ENCODE results near the gene ATG10.
"Not testable (repeated sequence)": the region's sequence is repeated elsewhere in the genome, so short reads cannot be mapped to it uniquely, and the experiment has no call there.

Gene ATG10

DNA sequence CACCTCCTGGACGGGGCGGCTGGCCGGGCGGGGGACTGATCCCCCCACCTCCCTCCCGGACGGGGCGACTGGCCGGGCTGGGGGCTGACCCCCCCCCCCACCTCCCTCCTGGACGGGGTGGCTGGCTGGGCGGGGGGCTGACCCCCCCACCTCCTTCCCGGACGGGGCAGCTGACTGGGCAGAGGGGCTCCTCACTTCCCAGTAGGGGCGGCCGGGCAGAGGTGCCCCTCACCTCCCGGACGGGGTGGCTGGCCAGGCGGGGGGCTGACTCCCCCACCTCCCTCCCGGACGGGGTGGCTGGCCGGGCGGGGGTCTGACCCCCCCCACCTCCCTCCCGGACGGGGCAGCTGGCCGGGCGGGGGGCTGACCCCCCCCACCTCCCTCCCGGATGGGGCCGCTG, 11.3 kb downstream of the ATG10 start:
- not testable (repeated sequence) for DNase-seq

DNA sequence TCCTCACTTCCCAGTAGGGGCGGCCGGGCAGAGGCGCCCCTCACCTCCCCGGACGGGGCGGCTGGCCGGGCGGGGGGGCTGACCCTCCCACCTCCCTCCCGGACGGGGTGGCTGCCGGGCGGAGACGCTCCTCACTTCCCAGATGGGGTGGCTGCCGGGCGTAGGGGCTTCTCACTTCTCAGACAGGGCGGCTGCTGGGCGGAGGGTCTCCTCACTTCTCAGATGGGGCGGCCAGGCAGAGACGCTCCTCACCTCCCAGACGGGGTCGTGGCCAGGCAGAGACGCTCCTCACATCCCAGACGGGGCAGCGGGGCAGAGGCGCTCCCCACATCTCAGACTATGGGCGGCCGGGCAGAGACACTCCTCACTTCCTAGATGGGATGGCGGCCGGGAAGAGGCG, 11.7 kb downstream of the ATG10 start:
- DNase-seq = not testable (repeated sequence)

DNA sequence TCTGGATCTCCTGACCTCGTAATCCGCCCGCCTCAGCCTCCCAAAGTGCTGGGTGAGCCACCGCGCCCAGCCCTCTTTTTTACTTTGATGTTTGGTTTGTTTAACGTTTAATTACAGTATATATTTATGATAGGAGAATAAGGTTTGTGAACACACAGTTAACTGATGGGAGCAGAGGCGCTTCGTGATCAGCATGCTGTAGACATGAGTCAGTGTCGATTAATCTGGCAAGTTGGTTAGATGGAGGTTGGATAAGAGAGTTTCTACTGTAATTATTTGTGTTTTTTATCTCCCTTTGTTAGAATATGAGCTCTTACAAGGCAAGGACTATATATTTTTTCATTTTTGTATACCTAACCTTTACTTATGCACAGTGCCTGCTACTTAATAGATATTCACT, 14.3 kb downstream of the ATG10 start:
- DNase-seq = no peak

DNA sequence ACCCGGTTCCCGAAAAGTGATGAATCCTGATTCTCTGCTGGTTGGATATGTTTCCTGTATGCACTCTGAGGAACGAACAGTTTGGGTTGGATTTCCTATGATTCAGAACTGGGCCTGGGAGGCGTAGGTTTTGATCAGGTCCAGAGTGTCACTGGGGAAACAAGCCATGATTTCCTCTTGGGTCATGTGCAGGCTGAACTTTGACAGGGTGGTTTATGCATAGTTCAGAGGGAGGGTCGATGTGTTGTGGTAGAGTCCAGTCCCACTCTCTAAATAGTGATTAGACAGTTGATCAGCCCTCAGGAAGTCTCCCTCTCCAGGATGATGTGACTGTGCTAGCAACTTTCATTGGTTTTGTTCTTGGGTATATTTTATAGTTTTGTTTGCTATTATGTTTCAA, 17.4 kb downstream of the ATG10 start:
- DNase-seq = no peak

DNA sequence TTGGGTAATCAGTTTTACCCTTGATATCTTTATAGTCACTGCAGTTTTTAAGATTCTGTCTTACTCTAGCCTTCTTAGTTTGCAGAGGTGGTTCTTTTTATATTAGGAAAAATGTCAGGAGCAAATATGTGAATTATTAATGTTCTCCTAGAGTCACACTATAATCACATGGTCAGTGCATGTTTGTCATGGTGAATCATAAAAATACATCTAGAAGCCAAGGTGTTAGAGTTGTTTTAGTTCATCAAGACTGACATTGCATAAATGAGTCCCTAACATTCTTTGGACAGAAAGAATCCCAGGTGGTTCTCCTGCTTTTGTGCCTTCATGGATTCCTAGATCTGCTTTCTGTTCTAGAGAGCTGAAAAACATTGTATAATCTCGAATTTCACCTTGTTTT, 22.9 kb downstream of the ATG10 start:
- DNase-seq = no peak

- DNase-seq = no peak
Measured at GRCh38 chr5:81995407-81995806, 23.6 kb downstream of the ATG10 start.

DNA sequence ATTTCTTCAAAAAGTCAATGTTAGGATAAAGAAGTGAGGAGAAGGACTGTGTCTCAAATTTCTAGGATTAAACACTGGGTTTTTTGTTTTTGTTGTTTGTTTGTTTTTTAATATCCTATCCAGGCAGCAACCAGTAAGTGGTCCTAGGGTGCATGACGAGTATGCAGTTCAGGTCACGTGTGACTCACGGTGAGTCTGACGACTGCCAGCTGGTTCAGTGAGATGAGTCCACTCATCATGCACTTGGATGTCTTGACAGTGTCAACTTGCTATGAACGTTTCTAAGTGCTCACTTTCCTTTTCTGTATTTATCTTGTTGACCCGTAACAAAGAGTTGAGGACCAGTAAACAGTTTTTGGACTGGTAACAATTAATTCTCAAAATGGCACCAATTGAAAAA, 32.7 kb downstream of the ATG10 start:
- peak in 1 of 2 experiments; percentile 14 for DNase-seq

DNA sequence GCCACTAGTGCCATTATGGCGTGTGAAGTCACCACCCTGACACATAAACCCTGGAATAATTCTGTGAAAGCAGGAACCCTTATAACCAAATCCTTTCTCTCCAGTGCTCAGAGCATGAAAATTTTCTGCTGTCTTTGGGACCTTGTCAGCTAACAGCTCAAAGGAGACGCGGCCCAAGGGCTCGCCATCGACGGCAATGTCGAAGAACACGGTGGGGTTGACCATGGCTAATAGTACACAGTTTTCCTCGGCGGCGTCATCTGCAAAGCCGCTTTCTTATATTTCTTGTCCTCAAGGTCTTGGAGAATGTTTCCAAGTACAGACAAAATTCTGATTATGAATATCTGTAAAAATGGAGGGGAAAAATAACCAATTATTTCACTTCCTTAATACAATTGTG, 38.0 kb downstream of the ATG10 start:
- DNase-seq = not testable (repeated sequence)

DNA sequence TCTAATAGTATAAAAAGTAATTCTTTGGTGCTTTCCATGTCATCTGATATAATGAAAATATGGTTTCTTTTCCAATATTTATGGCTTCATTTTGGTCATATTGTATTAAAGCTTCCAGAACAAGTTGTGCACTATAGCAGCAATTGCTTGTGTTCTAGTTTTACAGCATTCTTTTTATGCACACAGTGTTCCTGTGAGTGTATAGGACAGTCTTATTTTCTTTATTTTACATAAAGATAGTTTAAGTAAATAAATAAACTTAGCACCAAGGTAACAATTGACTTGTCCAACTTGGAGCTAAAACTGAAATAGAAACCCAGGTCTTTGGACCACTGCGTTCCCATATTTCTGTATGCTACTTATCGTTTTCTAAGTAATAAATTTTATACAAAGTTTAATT, 38.9 kb downstream of the ATG10 start:
- no peak for DNase-seq

DNA sequence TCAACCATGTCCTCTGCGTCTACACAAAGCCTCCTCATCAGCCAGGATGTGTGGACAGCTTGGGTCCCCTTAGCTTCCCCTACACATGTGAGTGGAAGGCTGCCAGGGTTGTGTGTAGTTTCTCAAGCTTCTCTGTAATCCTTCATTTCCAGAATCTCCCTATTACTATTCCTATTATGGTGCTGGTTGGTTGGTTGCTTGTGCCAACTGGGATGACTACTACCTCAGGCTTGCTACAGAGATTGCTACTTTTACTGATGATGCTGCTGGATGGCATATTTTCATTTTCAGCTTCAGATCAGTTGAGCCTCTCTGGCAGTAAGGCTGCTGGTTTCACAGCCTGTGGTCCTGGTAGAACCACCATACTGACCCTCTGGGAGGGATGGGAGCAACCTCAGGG, 39.9 kb downstream of the ATG10 start:
- DNase-seq = no peak

GRCh38 chr5:82014644-82015043, 42.8 kb downstream of the ATG10 start:
- not testable (repeated sequence) for DNase-seq

DNA sequence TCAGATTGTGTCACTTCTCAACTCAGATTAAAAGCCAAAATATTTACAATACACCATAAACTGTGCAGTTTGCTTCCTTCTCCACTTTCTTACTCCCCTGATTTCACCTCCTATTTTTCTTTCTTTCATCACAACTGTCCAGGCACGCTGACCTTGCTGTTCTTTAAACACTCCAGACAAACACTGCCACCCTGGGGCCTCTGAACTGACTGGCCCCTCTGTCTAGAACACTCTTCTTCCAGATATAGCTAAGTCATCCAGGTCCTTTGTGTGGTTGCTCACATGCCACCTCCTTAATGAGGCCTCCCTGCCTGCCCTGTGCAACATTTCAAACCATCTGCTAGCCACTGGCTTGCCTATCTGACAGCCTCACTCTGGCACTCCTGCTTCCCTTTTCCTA, 46.6 kb downstream of the ATG10 start:
- DNase-seq = peak; percentile 47 to 72

DNA sequence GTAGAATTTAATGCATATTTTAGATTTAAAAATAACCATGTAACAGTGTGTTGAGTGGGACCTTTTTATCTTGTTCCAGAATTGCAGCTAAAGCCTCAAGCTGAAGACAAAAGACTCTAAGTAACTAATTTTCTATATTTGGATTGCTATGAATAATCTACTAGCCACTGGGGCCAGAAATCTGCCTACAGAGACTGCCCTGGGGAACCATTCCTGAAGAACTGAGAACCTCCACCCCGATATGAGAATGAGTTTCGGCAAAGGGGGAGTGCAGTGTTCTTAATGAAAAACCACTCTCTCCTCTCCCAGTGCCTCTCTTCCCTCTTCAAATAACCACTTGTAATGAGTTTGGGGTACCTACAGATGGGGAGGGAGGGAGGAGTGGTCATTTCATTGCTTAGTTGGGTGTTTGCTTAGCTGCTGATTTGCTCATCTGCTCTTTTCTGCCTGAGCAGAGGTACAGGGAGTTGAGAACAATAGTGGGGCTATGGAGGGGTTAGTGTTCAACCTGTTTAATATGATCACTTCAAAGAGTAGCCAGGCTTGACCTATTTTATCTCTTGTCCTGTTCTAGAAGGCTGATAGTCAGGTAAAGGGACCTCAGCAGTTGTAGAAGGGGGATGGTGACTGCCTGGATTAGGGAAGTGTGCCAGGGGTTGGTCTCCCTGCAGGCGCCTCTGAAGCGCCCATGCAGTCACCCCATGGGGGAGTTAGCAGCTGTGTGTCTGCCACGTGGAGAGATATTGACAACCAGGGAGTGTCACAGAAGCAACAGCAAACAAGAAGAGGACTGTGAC, 47.7 kb downstream of the ATG10 start:
- DNase-seq = peak; percentile 71 to 81

DNA sequence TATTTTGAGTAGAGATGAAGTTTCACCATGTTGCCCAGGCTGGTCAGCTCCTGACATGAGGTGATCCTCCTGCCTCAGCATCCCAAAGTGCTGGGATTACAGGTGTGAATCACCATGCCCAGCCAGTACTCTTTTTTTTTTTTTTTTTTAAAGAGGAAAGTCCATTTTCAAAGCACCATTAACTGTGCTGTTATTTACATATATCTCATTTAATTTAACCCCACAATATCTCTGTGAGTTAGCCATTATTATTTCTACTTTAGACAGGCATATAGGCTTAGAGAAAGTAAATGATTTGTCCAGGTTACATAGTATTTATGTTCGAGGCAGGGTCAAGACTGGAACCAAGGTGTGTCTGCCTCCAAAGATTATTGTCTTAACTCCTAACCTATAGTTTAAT, 50.7 kb downstream of the ATG10 start:
- DNase-seq = no peak

GRCh38 chr5:82023644-82024043, 51.8 kb downstream of the ATG10 start:
- DNase-seq = no peak

GRCh38 chr5:82031220-82032119, 59.6 kb downstream of the ATG10 start:
- no peak for DNase-seq

DNA sequence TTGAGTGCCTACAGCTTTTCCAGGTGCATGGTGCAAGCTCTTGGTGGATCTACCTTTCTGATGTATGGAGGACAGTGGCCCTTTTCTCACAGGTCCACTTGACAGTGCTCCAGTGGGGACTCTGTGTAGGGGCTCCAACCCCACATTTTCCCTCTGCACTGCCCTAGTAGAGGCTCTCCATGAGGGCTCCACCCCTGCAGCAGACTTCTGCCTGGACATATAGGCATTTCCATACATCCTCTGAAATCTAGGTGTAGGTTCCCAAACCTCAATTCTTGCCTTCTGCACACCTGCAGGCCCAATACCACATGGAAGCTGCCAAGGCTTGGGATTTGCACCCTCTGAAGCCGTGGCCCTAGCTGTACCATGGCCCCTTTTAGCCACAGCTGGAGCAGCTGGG, 71.1 kb downstream of the ATG10 start:
- not testable (repeated sequence) for DNase-seq

DNA sequence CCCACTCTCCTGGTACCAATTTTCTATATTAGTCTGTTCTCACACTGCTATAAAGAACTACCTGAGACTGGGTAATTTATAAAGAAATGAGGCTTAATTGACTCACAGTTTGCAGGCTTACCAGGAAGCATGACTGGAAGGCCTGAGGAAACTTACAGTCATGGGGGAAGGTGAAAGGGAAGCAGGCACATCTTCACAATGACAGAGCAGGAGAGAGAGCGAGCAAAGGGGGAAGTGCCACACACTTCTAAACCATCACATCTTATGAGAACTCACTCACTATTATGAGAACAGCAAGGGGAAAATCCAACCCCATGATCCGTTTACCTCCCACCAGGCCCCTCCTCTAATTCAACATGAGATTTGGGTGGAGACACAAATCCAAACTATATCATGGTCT, 72.2 kb downstream of the ATG10 start:
- DNase-seq = no peak

DNA sequence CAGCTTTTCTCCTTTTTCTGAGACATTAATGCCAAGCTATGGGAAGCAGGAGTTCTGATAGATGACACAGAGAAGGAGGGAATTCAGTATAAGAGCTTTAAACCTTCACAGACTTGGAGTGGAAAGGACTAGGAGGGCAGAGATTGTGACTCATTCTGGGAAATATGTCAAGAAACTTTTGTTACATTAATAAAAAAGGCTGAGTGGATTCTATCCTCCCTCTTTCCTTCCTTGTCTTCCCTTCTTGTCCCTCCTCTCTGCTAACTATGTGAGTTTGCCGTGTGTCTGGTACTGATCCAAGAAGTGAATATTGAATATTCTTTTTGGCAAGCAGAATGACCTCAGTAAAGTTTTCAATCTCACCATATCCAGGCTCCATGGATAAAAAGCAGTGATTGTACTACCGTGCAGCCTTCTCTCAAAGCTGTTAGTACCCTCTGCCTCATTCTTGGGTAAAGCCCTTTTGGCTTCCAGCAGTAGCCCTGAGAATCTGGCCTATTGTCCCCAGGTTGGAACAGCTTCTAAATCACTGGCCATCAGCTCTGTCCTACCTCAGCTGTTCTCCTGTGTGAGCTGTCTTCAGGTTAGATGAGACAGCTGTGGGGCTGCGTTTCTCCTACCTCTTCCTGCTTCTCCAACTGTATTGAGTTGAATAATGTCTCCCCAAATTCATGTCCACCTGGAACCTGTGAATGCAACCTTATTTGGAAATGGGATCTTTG, 73.9 kb downstream of the ATG10 start:
- DNase-seq = no peak

- DNase-seq = no peak
Measured at GRCh38 chr5:82046276-82046647, 74.4 kb downstream of the ATG10 start.

DNA sequence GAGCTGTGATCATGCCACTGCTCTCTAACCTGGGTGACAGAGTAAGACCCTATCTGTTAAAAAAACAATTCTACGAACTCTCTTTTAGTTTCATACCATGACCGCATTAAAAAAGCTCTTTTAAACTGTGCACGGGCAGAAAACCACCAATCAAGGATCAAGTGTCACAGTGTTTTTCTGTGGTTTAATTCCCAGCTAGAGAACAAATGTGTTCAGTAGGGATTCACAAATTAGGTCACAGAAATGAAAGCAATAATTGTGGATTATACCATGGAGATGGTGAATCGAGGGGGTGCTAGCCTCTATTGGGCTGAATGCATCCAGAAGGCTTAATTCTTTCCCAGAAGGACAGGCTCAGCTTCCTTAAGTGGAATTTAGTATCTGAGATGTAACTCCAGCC, 79.1 kb downstream of the ATG10 start:
- no peak for DNase-seq

GRCh38 chr5:82054004-82054710, 82.3 kb downstream of the ATG10 start:
- no peak for DNase-seq

GRCh38 chr5:82057051-82057450, 85.2 kb downstream of the ATG10 start:
- DNase-seq = no peak
